ENCODE results near the gene PACS1. TPM values are rescaled to one million over a fixed set of nuclear protein-coding genes. Genes with fewer than 3 reads are reported as not detected.

PACS1 gene
- total RNA-seq, 1 experiment from 2014 or later: 41.1 TPM

- no peak overlapping the region for H3K9ac ChIP-seq (ENCODE audit: low read length)
- no TSS peak for BruUV-seq (replicated peaks)
- no peak overlapping the region for H3K4me3 ChIP-seq (replicated peaks in 1 of 2; ENCODE audit: low read depth in 1 of 2, low read length in 2 of 2)
- no peaks in the 10 kb centered on the region for H3K27me3 ChIP-seq (ENCODE audit: insufficient read depth, low read length)
- H3K9me3 ChIP-seq (ENCODE audit: control insufficient read depth in 1 of 2, insufficient read depth in 1 of 2, low read depth in 1 of 2, low read length in 2 of 2): no peaks in the 10 kb centered on the region
- RAD21 ChIA-PET (ENCODE audit: low non-redundant PET in 1 of 2, low total read pairs in 2 of 2, uncharacterized antibody in 2 of 2, unreplicated experiment in 2 of 2): no interaction called here
- H3K36me3 ChIP-seq (ENCODE audit: control insufficient read depth in 1 of 2, insufficient read depth in 2 of 2, low read length in 2 of 2): peaks cover 0 to 3% of the 10 kb centered on the region in 2 experiments; a peak in 3 of 4 replicates
- POLR2A ChIA-PET: no interaction called here
- DNase-seq (ENCODE audit: low read depth, low spot score): no peak
- H4K20me1 ChIP-seq (ENCODE audit: insufficient read depth): no peaks in the 10 kb centered on the region
- TF ChIP-seq JUND (IDR thresholded peaks at IDR 0.05): no peak
- TF ChIP-seq EZH2 (IDR thresholded peaks at IDR 0.05): no peak
- TF ChIP-seq SP1 (IDR thresholded peaks at IDR 0.05; ENCODE audit: low read depth): no peak
- no peak for TF ChIP-seq MAX (IDR thresholded peaks at IDR 0.05)
- intact Hi-C loops (cut with micrococcal nuclease): no loop called here
- H3K27ac ChIP-seq (ENCODE audit: low read depth, low read length): no peak overlapping the region
- no peaks in the 10 kb centered on the region for H3K79me2 ChIP-seq (ENCODE audit: insufficient read depth, low read length)
- H2AFZ ChIP-seq (ENCODE audit: low read depth, low read length, poor library complexity, severe bottlenecking): no peak overlapping the region
- no peak overlapping the region for H3K4me2 ChIP-seq (ENCODE audit: low read length)
- CTCF ChIA-PET: no interaction called here
- peaks cover 0 to 26% of the 10 kb centered on the region in 2 experiments; a peak in 2 of 4 replicates for H3K4me1 ChIP-seq (ENCODE audit: control insufficient read depth in 1 of 2, insufficient read depth in 2 of 2, low read length in 2 of 2)
- no peak for ATAC-seq
- no peaks in the 10 kb centered on the region for H3K9me2 ChIP-seq (ENCODE audit: insufficient read depth)
These were observed 209.1 kb downstream of the PACS1 start for GRCh38 chr11:66279092-66279734.

- DNase-seq (ENCODE audit: low read depth, low spot score): no peak
- Histone ChIP-seq H3K27me3 (ENCODE audit: insufficient read depth, low read length) (no peaks in the 10 kb centered on the region), H3K27ac (ENCODE audit: low read depth, low read length) (no peak overlapping the region), H3K4me3 (replicated peaks in 1 of 2; ENCODE audit: low read depth in 1 of 2, low read length in 2 of 2) (no peak overlapping the region), H2AFZ (ENCODE audit: low read depth, low read length, poor library complexity, severe bottlenecking) (no peak overlapping the region), H3K36me3 (ENCODE audit: control insufficient read depth in 1 of 2, insufficient read depth in 2 of 2, low read length in 2 of 2) (no peaks in the 10 kb centered on the region; a peak in 1 of 4 replicates), H3K9ac (ENCODE audit: low read length) (no peak overlapping the region), H3K9me2 (ENCODE audit: insufficient read depth) (no peaks in the 10 kb centered on the region), H3K79me2 (ENCODE audit: insufficient read depth, low read length) (no peaks in the 10 kb centered on the region), H3K4me1 (ENCODE audit: control insufficient read depth in 1 of 2, insufficient read depth in 2 of 2, low read length in 2 of 2) (peaks cover 0 to 26% of the 10 kb centered on the region in 2 experiments; a peak in 2 of 4 replicates), H3K4me2 (ENCODE audit: low read length) (no peak overlapping the region), H3K9me3 (ENCODE audit: control insufficient read depth in 1 of 2, insufficient read depth in 1 of 2, low read depth in 1 of 2, low read length in 2 of 2) (no peaks in the 10 kb centered on the region), H4K20me1 (ENCODE audit: insufficient read depth) (no peaks in the 10 kb centered on the region)
- CTCF ChIA-PET: no interaction called here
- TF ChIP-seq CBX3 (IDR thresholded peaks at IDR 0.05; ENCODE audit: low read depth) (no peak), FOSL1 (IDR thresholded peaks at IDR 0.05; ENCODE audit: low read depth) (no peak), EGR1 (IDR thresholded peaks at IDR 0.05; ENCODE audit: low read depth) (no peak), REST (IDR thresholded peaks at IDR 0.05; ENCODE audit: low read depth) (no peak), EZH2phosphoT487 (IDR thresholded peaks at IDR 0.05; ENCODE audit: borderline replicate concordance) (no peak)
- no peak for ATAC-seq
- POLR2A ChIA-PET: interaction anchor here (1.4 kb wide), 1 partner anchor 9 kb away, joined by 5 read pairs; the partner anchor contains the start of gene YIF1A
- no TSS peak for BruUV-seq (replicated peaks)
- RAD21 ChIA-PET (ENCODE audit: low non-redundant PET in 1 of 2, low total read pairs in 2 of 2, uncharacterized antibody in 2 of 2, unreplicated experiment in 2 of 2): no interaction called here
- intact Hi-C loops (cut with micrococcal nuclease): no loop called here
These were observed 210.4 kb downstream of the PACS1 start for GRCh38 chr11:66280428-66280827.

All from HCT116 (cell line).